GM12872 (cell line): Measurements from ENCODE around the gene GET4.

Experiments
- TF ChIP-seq, protein P1 (sequence below): IDR thresholded peaks from 3 replicates; pipeline ENCODE4 v1.5.1; 2011; ENCODE audit warnings: low read depth, mild to moderate bottlenecking, low read length, moderate library complexity; ENCODE audit not compliant: insufficient read depth

Gene GET4

DNA sequence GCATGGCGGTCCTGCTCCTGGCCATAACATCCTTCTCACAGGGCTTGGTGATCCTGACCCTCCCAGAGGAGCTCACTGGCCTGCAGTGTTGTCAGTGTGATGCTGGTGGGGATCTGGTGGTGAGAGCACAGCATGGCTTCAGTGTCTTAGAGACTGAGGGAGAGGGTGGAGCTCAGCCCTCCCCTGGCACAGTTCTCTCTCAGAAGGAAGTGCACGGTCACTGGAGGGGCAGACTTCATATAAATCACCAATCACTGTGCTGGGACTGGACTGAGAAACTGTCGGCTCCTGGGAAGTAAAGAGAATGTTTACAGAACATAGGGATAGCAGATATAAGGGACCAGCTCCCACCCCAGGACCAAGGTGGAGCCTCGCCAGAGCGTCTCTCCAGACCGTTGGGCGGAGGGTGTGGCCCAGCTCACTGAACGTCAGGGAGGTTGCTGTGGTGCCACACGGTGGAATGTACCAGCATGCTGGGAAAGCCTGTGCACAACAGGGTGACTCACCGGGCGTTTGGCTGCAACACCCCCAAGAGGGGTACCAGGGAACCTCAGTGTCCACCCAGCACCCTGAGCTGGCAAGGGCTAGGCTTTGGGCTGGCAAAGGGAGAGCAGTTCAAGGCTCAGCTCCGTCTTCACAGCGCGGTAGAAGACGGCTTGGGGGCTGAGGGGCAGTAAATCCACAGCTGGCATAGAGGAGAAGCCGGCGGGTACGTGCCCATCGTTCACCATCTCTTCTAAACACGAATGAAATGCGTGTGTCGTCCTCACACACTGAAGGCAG lies 8.8 kb upstream of the GET4 start:
- TF ChIP-seq, protein P1, sequence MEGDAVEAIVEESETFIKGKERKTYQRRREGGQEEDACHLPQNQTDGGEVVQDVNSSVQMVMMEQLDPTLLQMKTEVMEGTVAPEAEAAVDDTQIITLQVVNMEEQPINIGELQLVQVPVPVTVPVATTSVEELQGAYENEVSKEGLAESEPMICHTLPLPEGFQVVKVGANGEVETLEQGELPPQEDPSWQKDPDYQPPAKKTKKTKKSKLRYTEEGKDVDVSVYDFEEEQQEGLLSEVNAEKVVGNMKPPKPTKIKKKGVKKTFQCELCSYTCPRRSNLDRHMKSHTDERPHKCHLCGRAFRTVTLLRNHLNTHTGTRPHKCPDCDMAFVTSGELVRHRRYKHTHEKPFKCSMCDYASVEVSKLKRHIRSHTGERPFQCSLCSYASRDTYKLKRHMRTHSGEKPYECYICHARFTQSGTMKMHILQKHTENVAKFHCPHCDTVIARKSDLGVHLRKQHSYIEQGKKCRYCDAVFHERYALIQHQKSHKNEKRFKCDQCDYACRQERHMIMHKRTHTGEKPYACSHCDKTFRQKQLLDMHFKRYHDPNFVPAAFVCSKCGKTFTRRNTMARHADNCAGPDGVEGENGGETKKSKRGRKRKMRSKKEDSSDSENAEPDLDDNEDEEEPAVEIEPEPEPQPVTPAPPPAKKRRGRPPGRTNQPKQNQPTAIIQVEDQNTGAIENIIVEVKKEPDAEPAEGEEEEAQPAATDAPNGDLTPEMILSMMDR, result no peak

DNA sequence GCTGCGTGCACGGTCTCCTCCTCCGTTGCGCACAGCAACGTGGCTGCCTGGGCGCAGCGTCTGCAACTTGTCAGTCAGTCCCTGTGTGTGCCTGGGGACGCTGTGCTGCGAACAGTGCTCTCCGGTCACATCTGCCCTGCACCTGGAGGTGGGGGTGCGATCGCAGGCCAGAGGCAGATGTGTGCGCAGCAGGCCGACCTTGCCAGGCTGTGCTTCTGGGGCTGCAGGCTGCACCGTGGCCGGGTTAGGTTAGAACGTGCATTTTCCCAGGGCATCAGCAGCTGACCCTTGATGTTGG lies 8.2 kb upstream of the GET4 start:
- TF ChIP-seq, protein P1, result no peak

DNA sequence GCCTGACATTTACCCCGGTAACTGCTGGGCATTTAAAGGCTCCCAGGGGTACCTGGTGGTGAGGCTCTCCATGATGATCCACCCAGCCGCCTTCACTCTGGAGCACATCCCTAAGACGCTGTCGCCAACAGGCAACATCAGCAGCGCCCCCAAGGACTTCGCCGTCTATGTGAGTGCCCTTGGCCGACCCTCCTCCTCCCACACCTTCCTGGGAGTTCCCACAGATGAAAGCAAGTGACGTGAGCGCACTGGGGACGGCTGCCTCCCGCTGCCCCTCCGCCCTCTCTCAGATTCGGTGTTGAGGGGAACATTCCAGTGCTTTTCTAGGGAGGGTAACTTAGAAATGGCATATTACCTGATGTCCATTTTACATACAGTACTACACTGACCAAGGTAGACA lies 7.0 kb upstream of the GET4 start:
- TF ChIP-seq, protein P1, result no peak

DNA sequence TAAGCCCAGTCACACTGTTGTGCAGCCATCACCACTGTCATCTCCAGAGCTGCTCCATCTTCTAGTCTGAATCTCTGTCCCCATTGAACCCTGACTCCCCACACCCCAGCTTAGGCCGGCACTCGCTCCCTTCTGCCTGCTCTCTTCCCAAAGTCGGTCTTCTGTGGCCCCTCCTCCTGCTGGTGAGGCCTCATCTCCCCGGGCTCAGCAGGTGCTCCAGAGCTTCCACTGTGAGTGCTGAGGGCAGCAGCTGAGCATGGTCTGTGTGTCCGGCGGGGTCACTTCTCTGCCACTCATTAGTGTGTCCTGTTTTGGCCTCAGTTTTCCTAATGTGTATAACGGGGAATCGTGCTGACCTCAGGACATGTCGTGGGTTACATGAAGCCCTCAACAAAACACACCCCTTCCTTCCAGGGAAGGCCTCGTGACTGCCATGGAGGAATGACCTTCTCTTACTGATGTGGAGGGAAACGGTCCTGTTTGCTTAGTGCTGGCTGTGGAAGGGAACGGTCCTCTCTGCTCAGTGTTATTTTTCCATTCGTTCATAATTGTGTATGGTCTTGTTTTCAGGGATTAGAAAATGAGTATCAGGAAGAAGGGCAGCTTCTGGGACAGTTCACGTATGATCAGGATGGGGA lies 4.3 kb upstream of the GET4 start:
- TF ChIP-seq, protein P1, result no peak

DNA sequence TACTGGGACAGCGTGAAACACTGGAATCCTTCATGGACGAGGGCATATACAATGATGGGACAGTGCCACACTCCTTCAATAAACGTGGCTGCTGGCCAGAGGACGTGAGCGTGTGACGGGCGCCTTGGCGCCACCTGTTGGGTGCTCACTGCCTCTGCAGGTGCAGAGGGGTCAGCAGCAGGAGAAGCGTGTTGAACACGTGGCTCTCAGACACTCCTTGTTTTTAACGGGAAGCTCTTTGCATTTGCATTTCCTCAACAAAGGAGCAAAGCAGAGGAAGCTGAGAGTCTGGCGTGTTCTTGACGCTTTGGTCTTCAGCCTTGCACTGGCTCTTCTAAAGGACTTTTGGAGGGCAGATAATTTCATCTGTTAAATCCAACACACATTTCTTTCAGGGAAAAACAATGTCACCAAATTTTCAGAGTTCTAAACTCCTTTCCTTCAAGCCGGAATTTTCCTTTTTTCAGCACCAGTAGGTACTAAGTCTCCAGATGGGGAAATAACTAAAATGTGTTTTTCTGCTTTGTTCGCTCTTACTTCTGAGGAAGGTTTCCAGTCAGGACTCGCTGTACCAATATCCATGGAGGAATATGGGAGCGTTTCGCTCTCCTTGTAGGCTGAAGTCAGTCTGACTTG lies 2.9 kb upstream of the GET4 start:
- TF ChIP-seq, protein P1, result peak; percentile 99

DNA sequence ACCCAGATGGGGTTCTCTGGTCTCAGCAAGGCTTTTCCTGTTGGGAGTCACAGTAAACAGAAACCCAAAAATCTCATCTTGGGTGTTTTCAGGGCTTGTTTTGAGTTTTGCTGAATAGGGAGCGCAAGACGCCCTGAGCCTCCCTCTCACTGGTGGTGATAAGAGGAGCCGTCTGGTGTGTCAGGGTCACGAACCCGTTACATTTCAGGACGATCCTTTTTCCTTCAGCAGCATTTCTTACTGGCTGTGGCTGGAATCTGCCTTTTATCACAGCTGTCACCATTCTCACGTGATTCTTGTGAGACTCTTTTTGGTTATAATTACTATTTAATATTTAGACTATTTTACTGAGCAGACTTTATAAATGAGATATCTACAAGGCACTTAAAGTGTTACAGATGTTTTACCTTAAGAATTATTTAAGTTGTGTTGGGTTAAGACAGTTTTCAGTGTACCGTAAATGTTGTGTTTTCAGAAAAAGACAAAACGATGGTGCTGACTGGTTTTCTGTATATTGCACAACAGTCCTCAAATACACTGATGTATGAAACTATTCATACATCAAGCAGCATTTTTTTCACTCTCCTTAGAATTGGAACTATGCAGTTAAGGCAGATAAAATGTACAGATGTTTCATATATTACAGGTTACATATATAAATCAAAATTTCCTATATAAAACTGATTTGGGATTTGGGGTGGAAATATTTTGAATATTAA lies 2.2 kb upstream of the GET4 start:
- TF ChIP-seq, protein P1, result no peak

DNA sequence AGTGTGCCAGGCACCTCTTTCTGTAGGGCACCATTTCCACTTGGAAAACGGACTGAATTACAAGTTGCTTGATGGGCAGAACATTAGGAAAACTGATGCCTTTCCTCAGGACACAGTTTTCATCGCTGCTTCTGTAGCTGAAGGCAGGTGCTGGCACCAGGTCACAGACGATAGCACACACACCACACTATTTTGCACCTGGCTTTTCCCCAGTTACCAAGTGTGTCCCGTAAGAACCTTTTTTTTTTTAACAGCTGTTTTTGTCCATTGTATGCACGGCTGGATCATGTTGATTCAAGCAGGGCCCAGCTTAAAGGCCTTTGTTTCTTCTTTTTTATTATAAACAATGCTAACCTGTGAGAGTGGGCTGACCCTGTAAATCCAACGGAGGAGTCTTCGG lies 1.3 kb upstream of the GET4 start:
- TF ChIP-seq, protein P1, result no peak
